Measurements from ENCODE around the gene APOC4.
"Not testable (repeated sequence)": the region's sequence is repeated elsewhere in the genome, so short reads cannot be mapped to it uniquely, and the experiment has no call there.

Gene APOC4

DNA sequence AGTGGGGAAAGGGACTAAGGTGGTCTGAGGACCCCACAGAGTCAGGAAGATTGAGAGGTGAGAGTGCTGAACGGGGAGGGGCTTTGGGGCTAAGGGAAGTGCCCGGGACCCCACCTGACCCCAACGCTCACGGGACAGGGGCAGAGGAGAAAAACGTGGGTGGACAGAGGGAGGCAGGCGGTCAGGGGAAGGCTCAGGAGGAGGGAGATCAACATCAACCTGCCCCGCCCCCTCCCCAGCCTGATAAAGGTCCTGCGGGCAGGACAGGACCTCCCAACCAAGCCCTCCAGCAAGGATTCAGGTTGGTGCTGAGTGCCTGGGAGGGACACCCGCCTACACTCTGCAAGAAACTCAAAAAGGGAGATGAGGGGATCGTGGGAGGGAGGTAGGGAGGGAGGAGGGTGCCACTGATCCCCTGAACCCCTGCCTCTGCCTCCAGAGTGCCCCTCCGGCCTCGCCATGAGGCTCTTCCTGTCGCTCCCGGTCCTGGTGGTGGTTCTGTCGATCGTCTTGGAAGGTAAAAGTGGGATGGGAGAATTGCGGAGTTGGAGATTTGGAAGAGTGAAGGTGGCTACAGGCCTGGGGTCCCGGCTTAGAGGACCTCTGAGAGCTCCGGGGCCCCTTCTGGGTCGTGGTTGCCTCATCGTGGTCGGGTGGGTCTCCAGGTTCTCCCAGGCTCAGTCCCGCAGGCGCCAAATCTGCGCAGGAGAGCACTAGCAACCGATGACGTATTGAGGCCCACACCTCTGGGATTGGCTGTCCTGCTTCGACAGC lies 27.4 kb upstream of the APOC4 start, which contains the start of gene APOC1:
TSS of gene APOC1 (plus strand) at position 176 of the 774 bp plus-strand sequence. CDS start at position 460, 284 bp downstream.
- peak in 54 of 56 donors; percentile 13 to 89 (median 69) for DNase-seq

- no peak for DNase-seq
Observed at GRCh38 chr19:44924243-44924725, 17.8 kb upstream of the APOC4 start.

GRCh38 chr19:44925114-44925891 lies 16.7 kb upstream of the APOC4 start:
- DNase-seq: peak in 55 of 56 donors; percentile 25 to 94 (median 81)

DNA sequence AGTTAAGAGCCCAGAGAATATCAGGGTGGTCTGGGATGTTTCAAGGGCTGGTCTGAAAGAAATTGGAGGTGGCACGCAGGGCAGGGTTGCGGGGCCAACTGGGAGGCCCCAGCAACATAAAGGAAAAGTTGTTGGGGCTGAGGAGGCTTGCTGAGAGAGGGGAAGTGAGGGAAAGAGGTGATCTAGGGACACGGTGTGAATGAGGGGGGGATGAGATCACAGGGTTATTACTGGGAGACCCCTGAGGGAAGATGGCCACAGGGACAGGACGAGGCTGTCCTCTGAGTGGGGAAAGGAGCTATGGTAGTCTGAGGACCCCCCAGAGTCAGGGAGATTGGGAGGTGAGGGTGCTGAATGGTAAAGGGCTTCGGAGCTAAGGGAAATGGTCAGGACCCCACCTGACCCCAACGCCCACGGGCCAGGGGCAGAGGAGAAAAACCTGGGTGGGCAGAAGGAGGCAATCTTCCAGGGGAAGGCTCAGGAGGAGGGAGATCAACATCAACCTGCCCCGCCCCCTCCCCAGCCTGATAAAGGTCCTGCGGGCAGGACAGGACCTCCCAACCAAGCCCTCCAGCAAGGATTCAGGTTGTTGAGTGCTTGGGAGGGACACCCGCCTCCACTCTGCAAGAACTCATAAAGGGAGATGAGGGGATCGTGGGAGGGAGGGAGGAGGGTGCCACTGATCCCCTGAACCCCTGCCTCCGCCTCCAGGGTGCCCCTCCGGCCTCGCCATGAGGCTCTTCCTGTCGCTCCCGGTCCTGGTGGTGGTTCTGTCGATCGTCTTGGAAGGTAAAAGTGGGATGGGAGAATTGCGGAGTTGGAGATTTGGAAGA lies 15.6 kb upstream of the APOC4 start:
- not testable (repeated sequence) for DNase-seq

GRCh38 chr19:44927746-44928145 lies 14.3 kb upstream of the APOC4 start:
- no peak for DNase-seq

DNA sequence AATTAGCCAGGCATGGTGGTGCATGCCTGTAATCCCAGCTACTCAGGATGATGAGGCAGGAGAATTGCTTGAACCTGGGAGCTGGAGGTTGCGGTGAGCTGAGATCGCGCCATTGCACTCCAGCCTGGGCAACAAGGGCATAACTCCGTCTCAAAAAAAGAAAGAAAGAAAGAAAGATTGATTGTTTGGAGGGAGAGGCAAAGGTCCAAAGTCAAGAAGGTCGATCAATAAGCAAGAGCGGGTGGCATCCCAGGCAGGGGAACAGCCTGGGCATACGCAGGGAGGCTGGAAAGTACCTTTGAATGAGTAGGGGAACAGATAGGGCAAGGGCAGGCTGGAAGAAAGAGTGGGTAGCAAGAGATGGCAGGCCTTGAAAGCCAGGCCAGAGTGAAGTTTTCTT lies 11.9 kb upstream of the APOC4 start:
- DNase-seq: no peak

GRCh38 chr19:44931541-44931940 lies 10.5 kb upstream of the APOC4 start:
- DNase-seq: no peak

DNA sequence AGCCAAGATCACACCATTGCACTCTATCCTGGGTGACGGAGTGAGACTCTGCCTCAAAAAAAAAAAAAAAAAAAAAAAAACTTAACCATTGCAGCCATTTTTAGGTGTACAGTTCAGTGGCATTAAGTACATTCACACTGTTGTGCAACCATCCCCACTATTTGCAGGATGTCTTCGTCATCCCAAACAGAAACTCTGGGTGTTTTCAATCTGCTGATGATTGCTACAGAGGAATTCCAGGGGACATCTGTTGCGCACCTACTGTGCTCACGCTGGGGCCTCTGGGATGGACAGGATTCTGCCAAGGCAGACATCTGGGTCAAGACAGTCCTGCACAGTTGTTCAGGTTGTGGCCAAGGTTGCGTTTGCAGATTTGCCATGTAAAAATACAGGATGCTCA lies 2.4 kb upstream of the APOC4 start:
- DNase-seq: no peak

DNA sequence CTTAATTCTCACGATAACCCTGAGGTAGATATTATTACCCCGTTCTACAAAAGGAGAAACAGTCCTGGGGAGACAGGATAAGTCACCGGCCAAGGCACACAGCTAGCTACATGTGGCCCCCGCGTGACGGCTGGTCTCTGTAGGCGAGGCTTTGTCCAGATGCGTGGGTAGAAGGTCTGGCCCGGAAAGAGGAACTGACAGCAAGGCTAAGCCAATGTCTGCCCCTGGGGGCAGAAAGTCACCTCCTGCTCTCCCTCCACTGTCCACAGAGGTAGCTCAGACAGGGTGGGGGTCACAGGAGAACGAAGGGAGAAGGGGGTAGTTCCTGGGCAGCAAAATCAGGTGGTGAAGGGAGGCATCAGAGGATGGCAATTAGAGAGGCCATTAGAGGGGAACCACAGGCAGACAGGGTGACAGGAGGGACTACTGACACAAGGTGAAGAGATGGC lies 1.8 kb downstream of the APOC4 start:
- peak in 33 of 56 donors; percentile 6 to 67 (median 21) for DNase-seq

DNA sequence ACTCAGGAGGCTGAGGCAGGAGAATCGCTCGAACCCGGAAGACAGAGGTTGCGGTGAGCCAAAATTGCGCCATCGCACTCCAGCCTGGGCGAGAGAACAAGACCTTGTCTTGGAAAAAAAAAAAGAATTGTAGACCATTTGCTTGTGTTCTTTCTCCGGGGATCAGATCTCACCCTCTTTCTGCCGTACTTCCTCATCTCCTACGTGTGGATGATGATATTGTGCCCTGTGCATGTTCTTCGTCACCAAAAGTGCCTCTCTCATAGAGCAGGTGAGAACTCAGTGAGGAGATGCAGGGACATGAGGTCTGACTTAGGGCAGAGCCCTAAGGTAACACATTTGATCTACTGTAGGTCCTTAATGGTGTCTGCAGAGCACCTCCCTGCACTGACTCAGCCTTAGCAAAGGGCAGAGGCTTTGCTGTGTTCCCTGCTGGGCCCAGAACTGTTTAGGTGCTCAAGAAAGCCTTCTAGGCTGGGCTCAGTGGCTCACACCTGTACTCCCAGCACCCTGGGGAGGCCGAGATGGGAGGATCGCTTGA lies 5.1 kb downstream of the APOC4 start:
- no peak for DNase-seq

GRCh38 chr19:44948237-44948636 lies 6.2 kb downstream of the APOC4 start:
- no peak for DNase-seq

GRCh38 chr19:44948763-44949374 lies 6.8 kb downstream of the APOC4 start:
- no peak for DNase-seq

GRCh38 chr19:44949550-44949949 lies 7.5 kb downstream of the APOC4 start:
- DNase-seq: no peak

DNA sequence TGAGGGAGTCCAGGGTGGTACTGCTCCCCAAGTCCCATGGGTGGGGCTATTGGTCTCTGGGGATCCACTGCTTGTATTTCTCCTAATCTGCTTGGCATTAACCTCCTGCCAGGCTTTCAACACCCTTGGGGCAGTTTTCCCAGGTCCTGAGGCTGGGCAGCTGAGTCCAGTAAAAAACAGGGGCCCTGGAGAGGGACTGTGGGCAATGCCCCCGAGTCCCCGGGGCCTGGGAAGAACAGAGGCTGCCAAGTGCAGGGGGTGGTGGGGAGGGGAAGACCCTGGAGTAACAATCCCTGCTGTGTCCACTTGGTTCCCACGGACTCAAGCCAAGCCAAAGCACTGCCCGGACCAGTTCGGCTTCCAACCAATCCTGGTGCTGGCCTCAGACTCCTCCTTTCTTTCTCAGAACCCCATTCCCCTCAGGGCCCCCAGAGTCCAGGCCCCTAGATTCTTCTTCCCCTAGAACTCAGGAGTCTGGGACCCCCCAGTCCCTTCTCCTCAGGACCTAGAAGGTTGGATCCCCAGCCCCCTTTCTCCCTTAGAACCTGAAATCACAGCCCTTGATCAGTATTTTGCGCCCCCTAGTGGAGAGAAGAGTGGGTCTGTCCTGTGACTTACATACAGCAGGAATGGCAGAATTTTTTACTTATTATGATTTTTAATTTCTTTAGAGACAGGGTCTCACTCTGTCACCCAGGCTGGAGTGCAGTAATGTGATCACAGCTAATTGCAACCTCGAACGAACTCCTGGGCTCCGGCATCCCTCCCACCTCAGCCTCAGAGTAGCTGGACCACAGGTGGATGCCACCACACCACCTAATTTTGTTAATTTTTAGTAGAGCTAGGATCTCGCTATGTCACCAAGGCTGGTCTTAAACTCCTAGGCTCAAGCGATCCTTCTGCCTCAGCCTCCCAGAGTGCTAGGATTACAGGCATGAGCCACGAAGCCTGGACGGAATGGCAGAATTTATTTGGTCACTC lies 9.4 kb downstream of the APOC4 start:
- DNase-seq: peak; percentile 13 to 91 (median 70)

- DNase-seq: no peak
Observed at GRCh38 chr19:44954278-44954648, 12.2 kb downstream of the APOC4 start.

DNA sequence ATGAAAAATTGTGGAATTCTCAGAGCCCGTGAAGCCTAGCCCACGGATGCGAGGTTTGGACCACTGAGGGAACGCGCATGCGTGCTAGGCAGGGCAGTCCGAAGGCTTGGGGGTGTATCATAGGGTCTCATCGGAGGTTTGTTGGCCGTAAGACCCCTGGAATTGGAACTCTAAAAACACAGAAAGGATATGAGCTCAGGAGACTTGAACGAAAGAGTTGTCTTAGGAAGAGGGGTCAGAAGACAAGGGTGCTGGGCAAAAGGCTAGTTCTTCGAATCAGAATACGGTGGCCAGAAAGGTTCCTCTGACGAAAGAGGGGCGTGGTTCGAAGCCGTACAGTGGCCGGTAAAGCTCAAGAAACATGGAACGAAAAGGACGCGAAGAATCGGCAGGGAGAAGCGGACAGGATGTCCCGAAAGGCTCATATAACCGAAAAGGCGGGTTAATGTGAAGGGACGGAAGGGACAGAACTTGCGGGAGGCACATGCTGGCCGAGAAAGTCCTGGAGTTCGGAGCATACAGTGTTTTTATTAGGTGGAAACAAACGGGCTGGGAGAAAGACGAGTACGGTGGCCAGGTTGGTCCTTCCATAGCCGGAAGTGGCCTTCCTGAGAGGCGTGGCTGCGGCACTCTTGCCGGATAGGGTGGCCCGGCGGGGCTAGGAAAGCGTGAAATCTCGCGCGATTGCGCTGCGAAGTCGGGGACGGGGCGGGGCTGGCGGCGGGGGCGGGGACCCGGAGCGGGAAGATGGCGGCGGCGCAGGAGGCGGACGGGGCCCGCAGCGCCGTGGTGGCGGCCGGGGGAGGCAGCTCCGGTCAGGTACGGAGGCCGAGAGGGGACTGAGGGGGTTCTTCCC lies 12.8 kb downstream of the APOC4 start, which contains the start of gene CLPTM1:
TSS of gene CLPTM1 (plus strand) at position 732 of the 856 bp plus-strand sequence. CDS start at position 748, 16 bp downstream.
- peak in 55 of 56 donors; percentile 78 to 98 (median 94) for DNase-seq

DNA sequence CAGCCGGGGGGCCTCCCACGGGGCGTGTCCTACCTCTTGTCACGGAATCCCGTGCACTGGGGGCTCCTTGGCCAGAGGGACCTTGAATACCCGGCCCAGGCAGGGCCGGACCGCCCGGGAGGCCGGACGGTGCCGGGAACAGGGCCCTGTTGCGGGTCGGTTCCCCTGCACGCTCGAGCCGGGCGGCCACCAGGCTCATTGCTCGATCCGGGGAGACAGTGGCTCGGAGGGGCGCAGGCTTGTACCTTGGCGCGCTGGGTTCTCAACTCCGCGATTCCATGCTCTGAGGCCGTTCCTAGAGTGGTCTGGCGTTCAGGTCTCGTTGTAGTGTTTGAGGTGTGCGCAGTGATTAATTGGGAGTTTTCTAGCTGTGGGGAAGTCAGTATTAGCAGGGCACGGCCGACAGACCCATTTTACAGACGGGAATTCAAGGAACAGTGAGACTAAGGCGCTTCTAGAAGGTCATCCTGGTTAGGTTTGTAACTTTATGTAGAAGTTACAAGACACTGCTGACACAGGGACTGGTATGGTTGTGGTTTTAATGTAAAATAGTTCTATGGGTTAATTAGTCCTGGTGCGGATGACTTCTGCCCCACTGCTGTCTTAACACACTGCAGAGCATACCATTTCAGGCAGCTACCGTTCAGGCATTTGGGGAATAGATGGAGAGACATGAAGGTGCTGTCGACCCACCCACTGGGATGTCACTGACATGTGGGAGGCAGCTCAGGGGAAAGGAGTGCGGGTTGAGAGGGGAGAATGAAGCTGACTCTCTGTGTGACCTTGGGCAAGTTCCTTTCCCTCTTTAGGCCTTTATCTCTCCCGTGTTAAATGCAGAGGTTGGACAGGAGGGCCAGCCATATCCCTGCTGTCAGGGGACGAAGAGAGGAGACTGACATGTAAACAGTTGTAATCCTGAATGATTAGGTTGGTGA lies 13.7 kb downstream of the APOC4 start:
- peak in 7 of 56 donors; percentile 7 to 38 (median 15) for DNase-seq

All from nucleus accumbens (tissue), 56 donors.